CD4-positive, alpha-beta T cell treated with Interferon gamma for 1 hour (primary cell): ENCODE data around the gene AP1S1.
A peak's percentile ranks its signal among the peaks of the same experiment; 100 is the strongest.
"Not testable (repeated sequence)": the region's sequence is repeated elsewhere in the genome, so short reads cannot be mapped to it uniquely, and the experiment has no call there.

ENCODE experiments used
- DNase-seq: peaks from one replicate; pipeline ENCODE4 v3.0.0-alpha.2; 2020

The AP1S1 gene

DNA sequence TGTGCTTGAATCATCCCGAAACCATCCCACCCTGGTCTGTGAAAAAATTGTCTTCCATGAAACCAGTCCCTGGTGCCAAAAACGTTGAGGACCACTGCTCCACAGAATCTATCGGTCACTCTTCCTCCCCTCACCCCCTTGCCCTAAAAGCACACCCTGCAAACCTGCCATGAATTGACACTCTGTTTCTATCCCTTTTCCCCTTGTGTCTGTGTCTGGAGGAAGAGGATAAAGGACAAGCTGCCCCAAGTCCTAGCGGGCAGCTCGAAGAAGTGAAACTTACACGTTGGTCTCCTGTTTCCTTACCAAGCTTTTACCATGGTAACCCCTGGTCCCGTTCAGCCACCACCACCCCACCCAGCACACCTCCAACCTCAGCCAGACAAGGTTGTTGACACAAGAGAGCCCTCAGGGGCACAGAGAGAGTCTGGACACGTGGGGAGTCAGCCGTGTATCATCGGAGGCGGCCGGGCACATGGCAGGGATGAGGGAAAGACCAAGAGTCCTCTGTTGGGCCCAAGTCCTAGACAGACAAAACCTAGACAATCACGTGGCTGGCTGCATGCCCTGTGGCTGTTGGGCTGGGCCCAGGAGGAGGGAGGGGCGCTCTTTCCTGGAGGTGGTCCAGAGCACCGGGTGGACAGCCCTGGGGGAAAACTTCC lies 28.2 kb upstream of the AP1S1 start:
- peak; percentile 38 for DNase-seq

DNA sequence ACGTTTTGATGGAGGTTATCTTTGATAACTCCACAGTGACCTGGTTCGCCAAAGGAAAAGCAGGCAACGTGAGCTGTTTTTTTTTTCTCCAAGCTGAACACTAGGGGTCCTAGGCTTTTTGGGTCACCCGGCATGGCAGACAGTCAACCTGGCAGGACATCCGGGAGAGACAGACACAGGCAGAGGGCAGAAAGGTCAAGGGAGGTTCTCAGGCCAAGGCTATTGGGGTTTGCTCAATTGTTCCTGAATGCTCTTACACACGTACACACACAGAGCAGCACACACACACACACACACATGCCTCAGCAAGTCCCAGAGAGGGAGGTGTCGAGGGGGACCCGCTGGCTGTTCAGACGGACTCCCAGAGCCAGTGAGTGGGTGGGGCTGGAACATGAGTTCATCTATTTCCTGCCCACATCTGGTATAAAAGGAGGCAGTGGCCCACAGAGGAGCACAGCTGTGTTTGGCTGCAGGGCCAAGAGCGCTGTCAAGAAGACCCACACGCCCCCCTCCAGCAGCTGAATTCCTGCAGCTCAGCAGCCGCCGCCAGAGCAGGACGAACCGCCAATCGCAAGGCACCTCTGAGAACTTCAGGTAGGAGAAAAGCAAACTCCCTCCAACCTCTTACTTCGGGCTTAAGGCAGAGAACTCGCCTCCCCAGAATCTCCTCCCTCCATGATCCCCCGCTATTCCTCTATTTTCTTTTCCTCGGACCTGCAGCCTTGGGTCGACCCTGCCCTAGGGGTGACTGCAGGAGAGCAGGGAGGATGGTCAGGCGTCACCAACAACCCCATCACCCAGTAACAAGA lies 27.4 kb upstream of the AP1S1 start, which contains the start of gene SERPINE1:
Gene SERPINE1 (plus strand): TSS at position 454 of the 809 bp plus-strand sequence. CDS start 1,290 bp downstream, outside the sequence.
- DNase-seq = peak; percentile 71

DNA sequence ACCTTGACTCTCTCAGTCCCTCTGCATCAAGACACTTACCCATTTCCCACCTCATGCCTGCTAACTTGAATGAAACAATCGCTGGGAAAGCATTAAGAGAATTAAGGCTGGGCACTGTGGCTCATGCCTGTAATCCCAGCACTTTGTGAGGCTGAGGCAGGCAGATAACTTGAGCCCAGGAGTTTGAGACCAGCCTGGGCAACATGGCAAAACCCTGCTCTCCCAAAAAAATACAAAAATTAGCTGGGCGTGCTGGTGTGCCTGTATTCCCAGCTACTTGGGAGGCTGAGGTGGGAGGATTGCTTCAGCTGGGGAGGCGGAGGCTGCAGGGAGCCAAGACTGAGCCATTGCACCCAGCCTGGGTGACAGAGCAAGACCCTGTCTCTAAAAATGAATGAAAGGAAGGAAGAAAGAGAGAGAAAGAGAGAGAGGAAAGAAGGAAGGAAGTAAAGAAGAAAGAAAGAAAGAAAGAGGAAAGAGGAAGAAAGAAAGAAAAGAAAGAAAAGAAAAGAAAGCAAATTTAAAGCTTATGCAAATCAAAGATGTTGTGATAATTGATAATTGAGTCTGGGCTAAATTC lies 26.7 kb upstream of the AP1S1 start:
- DNase-seq = no peak

DNA sequence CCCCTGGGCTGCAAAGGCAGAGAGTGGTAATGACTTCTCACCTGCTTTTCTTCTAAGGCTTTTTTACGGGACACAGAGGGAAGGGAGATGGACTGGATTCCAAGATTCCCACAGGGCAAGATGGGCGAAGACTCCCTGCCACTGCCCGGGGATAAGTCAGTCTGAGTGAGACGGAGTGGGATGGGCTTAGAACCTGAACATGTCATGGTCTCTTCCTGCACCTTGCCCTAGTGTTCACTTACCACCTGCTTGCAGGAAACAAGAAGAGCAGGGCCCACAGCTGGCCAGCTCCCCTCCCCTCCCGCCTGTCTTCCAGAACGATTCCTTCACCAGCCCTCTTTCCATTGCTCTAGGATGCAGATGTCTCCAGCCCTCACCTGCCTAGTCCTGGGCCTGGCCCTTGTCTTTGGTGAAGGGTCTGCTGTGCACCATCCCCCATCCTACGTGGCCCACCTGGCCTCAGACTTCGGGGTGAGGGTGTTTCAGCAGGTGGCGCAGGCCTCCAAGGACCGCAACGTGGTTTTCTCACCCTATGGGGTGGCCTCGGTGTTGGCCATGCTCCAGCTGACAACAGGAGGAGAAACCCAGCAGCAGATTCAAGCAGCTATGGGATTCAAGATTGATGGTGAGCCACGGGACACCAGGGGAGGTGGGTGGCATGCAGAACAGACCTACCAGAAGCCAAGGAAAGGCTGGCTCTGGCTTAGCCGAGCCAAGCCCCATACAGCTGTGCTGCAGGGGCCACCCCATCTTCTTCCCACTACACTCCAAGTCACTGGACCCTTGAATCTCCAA lies 26.0 kb upstream of the AP1S1 start:
- DNase-seq = no peak

DNA sequence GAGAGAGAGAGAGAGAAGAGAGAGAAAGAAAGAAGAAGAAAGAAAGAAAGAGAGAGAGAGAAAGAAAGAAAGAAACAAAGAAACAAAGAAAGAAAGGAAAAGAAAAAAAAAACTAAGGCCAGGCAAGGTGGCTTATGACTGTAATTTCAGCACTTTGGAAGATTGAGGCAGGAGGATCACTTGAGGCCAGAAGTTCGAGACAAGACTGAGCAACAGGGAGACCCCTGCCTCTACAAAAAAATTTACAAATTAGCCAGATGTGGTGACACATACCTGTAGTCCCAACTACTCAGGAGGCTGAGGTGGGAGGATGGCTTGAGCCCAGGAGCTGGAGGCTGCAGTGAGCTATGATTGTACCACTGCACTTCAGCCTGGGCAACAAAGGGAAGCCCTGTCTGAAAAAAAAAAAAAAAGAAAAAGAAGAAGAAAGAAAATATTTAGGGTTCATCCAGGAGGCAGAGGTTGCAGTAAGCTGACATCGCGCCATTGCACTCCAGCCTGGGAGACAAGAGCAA lies 24.6 kb upstream of the AP1S1 start:
- DNase-seq = no peak

DNA sequence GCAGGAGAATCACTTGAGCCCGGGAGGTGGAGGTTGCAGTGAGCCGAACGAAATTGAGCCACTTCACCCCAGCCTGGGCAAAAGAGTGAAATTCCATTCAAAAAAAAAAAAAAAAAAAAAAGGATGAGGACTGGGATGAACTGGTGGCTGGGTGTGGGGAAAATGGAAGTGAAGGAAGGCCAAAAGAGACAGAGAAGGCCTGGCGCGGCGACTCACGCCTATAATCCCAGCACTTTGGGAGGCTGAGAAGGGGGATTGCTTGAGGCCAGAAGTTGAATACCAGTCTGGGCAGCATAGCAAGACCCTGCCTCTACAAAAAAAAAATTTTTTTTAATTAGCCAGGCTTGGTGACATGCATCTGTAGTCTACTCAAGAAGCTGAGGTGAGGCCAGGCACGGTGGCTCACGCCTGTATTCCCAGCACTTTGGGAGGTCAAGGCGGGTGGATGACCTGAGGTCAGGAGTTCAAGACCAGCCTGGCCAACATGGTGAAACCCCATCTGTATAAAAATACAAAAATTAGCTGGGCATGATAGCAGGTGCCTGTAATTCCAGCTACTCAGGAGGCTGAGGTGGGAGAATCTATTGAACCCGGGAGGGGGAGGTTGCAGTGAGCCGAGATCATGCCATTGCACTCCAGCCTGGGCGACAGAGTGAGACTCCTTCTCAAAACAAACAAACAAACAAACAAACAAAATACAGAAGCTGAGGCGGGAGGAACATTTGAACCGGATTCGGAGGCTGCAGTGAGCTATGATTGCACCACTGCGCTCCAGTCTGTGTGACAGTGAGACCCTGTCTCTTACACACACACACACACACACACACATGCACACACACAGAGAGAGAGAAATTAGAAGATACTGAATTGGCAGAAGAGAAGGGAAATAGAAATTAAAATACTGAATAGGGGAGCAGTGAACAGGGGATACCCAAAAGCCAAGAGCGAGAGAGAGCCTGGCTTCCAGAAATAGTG lies 21.4 kb upstream of the AP1S1 start:
- not testable (repeated sequence) for DNase-seq

DNA sequence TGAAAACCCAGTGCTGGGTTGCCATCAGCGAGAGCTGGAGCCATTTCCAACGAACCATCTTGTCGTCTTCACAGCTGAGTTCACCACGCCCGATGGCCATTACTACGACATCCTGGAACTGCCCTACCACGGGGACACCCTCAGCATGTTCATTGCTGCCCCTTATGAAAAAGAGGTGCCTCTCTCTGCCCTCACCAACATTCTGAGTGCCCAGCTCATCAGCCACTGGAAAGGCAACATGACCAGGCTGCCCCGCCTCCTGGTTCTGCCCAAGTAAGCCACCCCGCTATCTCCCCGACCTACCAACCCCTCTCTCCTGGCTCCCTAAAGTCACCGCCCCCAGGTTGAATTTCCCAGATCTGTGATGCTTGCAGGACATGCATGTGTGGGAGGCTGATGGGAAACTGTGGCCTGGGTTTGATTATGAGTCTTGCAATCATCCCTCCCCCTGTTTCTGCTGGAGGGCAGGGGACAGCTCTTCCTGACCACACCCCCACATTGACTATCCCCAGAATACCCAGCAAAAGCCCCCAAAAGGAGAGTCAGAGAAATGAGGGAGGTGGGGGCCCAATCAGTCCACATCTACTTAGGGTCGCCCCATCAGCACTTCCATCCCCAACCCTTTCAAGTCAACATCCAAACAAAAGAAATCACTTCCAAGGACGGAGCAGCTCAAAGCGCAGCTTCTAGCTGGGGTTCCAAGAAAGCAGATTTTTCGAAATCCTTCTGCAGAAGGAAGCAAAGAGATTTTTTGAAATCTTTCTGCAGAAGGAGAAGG lies 20.5 kb upstream of the AP1S1 start:
- DNase-seq = no peak

DNA sequence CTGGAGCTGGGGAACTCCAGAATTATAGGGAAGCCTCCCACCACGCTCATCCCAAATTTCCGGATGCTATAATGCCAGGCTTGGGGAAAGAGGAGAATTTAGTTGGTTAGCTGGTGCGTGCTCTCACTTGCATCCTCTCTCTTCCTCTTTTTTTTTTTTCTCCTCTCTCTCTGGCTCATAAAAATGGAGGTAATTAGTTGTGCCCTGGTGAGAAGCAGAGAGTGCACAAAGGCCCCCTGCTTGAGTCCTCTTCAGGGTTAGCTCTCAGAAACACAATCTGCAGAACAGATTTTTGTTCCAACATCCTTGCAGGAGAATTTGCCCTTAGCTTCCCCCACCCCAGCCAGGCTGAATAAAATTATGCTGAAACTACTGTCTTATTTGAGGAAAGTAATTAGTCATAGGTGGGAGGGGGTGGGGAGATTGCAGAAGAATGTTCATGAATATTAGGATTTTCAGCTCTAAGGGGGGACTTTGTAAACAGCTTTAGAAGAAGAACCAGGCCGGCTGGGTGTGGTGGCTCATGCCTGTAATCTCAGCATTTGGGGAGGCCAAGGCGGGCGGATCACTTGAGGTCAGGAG lies 19.8 kb upstream of the AP1S1 start:
- no peak for DNase-seq

DNA sequence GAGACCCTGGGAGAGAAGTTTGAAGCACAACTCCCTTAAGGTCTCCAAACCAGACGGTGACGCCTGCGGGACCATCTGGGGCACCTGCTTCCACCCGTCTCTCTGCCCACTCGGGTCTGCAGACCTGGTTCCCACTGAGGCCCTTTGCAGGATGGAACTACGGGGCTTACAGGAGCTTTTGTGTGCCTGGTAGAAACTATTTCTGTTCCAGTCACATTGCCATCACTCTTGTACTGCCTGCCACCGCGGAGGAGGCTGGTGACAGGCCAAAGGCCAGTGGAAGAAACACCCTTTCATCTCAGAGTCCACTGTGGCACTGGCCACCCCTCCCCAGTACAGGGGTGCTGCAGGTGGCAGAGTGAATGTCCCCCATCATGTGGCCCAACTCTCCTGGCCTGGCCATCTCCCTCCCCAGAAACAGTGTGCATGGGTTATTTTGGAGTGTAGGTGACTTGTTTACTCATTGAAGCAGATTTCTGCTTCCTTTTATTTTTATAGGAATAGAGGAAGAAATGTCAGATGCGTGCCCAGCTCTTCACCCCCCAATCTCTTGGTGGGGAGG lies 16.5 kb upstream of the AP1S1 start:
- DNase-seq = no peak

DNA sequence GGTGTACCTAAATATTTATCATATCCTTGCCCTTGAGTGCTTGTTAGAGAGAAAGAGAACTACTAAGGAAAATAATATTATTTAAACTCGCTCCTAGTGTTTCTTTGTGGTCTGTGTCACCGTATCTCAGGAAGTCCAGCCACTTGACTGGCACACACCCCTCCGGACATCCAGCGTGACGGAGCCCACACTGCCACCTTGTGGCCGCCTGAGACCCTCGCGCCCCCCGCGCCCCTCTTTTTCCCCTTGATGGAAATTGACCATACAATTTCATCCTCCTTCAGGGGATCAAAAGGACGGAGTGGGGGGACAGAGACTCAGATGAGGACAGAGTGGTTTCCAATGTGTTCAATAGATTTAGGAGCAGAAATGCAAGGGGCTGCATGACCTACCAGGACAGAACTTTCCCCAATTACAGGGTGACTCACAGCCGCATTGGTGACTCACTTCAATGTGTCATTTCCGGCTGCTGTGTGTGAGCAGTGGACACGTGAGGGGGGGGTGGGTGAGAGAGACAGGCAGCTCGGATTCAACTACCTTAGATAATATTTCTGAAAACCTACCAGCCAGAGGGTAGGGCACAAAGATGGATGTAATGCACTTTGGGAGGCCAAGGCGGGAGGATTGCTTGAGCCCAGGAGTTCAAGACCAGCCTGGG lies 15.9 kb upstream of the AP1S1 start:
- peak; percentile 85 for DNase-seq

DNA sequence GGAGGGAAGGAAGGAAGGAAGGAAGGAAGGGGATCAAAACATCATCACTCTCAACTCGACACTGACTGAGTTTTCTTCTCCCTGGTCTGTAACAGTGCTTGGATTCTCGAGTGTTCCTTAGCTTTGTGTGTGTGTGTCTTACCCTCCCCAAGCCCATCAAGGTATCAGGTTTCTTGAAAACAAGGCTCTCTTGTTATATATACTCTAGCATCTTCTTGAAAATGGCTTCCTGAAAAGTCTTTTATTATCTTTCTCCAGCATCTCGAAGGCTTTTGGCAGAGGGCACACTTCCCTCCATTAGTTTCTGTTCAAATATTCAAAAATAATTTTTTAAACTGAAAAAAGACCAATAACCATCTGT lies 14.0 kb upstream of the AP1S1 start:
- DNase-seq = no peak

DNA sequence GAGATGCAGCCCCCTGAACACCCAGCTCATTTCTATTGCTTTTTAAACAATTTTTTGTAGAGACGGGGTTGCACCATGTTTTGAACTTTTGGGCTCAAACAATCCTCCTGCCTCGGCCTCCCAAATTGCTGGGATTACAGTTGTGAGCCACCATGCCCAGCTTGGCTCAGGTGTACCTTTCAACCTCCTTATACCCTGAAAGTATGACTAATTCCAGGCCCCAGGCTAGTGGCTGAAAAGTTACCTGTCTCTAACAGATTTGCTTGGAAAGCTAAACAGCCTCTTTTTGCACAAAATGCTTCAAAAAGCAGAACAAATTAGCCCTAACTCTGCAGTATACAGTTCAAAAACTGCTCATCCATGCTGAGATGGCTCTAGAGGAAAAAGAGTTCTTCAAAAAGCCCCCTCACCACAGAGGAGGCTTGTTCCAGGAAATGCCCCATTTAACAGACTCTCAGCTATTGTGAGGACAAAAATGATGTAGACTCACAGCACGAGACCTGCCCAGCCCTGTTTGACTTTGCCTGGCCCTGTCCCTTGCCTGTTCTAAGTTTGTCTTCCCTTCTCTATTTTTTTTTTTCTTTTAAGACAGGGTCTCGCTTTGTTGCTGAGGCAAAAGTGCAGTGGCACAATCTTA lies 13.4 kb upstream of the AP1S1 start:
- no peak for DNase-seq

DNA sequence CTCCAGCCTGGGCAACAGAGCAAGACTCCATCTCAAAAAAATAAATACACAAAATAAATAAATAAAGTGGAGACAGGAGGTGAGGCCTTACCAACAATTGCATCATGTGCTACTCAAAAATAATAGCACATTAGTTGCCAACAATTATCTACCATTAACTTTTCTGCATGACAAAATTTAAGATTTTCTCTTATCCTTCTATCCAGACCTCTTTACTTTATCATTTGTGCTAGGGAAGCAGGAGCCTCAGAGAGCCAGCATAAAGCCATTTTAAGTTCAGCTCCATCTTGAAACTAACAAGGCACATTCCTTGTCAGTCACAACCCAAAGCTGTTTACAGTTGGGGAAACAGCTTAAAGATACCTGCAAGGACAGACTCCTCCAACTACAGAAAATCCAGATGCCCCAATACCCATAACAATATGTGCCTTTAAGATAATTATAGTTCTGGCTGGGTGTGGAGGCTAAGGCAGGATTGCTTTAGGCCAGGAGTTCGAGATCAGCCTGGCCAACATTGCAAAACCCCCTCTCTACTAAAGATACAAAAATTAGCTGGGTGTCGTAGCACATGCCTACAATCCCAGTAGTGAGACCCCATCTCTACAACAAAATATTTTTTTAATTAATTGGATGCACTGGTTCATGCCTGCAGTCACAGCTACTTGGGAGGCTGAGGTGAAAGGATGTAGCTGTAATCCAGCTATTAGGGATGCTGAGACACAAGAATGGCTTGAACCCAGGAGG lies 2.2 kb upstream of the AP1S1 start:
- no peak for DNase-seq

DNA sequence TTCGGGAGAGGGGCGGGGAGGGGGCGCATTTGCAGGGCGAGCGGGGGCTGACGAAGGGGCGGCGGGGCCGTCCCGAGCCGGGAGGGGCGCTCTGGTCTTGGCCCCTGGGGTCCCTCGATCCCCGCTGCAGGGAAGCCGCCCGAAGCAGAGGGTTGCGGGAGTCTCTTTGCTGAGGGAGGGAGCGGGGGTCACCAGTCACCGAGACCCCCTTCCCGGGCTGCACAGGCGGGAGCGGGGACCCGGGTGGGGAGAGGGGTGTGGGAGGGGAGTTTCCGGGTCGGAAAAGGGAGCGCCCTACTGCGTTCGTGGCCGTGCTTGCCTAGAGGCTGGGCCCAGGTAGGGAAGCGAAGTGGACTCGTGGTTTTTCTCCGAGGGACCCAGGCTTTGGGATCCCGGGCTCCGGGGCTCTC lies 422 bp downstream of the AP1S1 start:
- no peak for DNase-seq

DNA sequence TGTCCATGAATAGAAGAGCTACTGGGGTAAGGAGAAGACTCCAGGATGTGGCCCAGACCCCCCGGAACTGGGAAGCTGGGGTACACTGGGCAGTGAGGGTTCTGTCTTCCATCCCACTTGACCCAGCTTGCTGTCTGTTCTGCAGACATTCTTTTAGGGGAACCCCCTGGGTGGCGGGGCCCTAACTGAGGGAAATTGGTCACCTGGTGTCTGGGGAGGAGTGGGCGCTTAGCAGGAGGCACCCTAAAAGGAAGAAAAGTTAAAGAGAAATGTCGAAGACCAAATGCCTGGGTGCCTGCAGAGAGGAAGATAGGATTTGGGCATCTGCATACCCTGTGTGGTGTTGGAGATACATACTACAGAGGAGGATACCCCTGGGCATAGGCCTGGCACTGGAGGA lies 1.0 kb downstream of the AP1S1 start:
- DNase-seq = no peak

DNA sequence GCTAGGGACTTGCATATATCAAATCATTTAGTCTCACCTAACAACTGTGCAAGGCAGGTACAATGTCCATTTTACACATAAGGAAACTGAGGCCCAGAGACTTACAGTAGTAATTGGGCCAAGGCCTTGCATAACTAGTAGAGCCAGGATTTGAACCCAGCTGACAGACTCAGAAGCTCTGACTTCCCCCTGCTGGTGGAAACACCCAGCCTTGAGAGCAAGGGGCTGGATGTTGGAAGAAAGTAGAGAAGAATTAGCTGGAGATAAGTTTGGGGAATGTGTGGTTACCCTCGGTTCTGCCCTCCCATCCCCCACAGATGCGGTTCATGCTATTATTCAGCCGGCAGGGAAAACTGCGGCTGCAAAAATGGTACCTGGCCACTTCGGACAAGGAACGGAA lies 2.0 kb downstream of the AP1S1 start:
- DNase-seq = no peak

DNA sequence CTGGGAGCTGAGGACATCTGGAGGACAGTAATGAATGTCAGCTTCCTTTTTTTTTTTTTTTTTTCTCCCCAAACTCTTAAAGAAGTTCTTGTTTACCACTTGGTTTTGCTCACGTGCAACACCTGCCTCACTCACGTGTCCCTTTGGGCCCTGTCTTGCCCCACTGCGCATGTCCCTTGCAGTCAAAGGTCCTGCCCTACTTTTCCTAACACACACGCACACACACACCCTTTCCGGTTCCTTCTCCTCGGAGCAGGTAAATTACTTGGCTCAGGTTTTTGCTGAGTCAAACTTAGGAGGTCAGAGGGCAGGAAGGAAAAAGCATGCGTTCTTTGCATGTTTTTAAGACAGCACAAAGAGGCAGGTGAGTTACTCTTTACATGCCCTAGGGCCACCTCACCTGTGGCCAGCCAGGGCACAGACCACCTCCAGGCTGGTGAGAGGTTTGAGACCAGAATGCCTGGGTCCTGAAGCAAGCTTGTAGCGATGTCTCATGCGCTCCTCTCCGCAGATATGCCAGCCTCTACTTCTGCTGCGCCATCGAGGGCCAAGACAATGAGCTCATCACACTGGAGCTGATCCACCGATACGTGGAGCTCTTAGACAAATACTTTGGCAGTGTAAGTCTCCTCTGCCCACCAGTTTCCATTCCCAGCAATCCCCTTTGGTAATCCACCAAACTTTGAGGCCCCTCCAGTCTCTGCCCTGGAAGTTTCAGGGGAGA lies 2.8 kb downstream of the AP1S1 start:
- no peak for DNase-seq
